Osteocyte (in vitro differentiated cells): ENCODE measurements around the gene PLAC8L1. TPM values are rescaled to one million over a fixed set of nuclear protein-coding genes. Genes with fewer than 3 reads are reported as not detected.
"Not testable (repeated sequence)": the region's sequence is repeated elsewhere in the genome, so short reads cannot be mapped to it uniquely, and the experiment has no call there.

ENCODE experiments used
- DNase-seq: peaks from one replicate; pipeline ENCODE4 v3.0.0; 2021; ENCODE audit warnings: mixed read lengths; ENCODE audit not compliant: unreplicated experiment; ENCODE audit errors: extremely low spot score
- H3K27ac Mint-ChIP-seq: one replicate; pipeline ENCODE4 v1.8.0; 2021; ENCODE audit warnings: mild to moderate bottlenecking, mixed read lengths; ENCODE audit not compliant: unreplicated experiment
- H3K27me3 Mint-ChIP-seq: one replicate; pipeline ENCODE4 v1.8.0; 2021; ENCODE audit warnings: mixed read lengths; ENCODE audit not compliant: unreplicated experiment
- H3K36me3 Mint-ChIP-seq: one replicate; pipeline ENCODE4 v1.8.0; 2021; ENCODE audit warnings: mixed read lengths; ENCODE audit not compliant: unreplicated experiment
- H3K4me1 Mint-ChIP-seq: one replicate; pipeline ENCODE4 v1.8.0; 2021; ENCODE audit warnings: mixed read lengths; ENCODE audit not compliant: unreplicated experiment
- H3K4me3 Mint-ChIP-seq: one replicate; pipeline ENCODE4 v1.8.0; 2021; ENCODE audit warnings: mild to moderate bottlenecking, moderate library complexity, mixed read lengths; ENCODE audit not compliant: unreplicated experiment
- H3K9me3 Mint-ChIP-seq: one replicate; pipeline ENCODE4 v1.8.0; 2021; ENCODE audit warnings: mixed read lengths; ENCODE audit not compliant: unreplicated experiment
- total RNA-seq: library from RNA; stranded (reverse); gene quantifications from 2 replicates; pipeline ENCODE4 v1.2.1, GENCODE V29; 2021
- TF ChIP-seq, protein P1 (sequence below): fragments of 200-600 bp; sonication (generic); IDR thresholded peaks from 2 replicates; pipeline ENCODE4 v1.5.0; 2021; ENCODE audit warnings: antibody characterized with exemption, mild to moderate bottlenecking, moderate library complexity

PLAC8L1 gene
- total RNA-seq, 1 donor from 2014 or later, result 2.1 TPM

DNA sequence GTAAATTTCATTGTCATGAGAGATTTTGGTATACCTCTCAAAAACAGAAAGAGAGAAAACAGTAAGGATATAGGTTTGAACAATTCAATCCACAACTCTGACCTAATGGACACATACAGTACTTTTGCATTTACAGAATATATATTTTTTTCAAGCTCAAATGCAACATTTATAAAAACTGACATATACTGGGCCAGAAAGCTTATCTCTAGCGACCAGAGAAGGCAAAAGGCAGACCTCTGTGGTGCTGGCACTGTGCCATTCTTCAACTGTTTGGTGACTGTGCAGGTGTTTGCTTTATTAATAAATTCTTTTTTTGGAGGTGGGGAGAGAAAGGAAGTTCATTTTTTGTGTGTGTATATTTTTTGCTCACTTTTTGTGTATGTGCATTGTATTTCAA is 6.0 kb upstream of the PLAC8L1 start:
- TF ChIP-seq, protein P1, sequence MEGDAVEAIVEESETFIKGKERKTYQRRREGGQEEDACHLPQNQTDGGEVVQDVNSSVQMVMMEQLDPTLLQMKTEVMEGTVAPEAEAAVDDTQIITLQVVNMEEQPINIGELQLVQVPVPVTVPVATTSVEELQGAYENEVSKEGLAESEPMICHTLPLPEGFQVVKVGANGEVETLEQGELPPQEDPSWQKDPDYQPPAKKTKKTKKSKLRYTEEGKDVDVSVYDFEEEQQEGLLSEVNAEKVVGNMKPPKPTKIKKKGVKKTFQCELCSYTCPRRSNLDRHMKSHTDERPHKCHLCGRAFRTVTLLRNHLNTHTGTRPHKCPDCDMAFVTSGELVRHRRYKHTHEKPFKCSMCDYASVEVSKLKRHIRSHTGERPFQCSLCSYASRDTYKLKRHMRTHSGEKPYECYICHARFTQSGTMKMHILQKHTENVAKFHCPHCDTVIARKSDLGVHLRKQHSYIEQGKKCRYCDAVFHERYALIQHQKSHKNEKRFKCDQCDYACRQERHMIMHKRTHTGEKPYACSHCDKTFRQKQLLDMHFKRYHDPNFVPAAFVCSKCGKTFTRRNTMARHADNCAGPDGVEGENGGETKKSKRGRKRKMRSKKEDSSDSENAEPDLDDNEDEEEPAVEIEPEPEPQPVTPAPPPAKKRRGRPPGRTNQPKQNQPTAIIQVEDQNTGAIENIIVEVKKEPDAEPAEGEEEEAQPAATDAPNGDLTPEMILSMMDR, result no peak
- Mint-ChIP-seq H3K27me3 (no peaks in the 10 kb centered on the region), H3K9me3 (no peaks in the 10 kb centered on the region), H3K4me1 (peaks cover 5% of the 10 kb centered on the region), H3K36me3 (peaks cover 18% of the 10 kb centered on the region), H3K4me3 (no peak overlapping the region), H3K27ac (no peak overlapping the region)
- DNase-seq, result no peak

DNA sequence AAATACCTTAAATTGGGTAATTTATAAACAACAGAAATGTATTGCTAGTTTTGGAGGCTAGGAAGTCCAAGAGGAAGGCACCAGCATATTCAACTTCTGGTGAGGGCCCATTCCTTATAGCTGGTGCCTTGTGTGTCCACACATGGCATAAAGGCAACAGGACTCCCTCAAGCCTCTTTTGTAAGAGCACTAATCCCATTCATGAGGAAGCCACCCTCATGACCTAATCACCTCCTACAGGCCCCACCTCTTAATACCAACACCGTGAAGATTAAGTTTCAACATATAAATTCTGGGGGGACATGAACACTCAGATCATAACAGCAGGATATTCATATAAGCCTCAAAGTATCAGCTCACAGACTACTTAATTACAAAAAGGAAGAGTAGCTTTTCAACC is 4.0 kb upstream of the PLAC8L1 start:
- peaks cover 5% of the 10 kb centered on the region for H3K4me1 Mint-ChIP-seq
- peaks cover 18% of the 10 kb centered on the region for H3K36me3 Mint-ChIP-seq
- no peak overlapping the region for H3K4me3 Mint-ChIP-seq
- no peak for DNase-seq
- no peaks in the 10 kb centered on the region for H3K27me3 Mint-ChIP-seq
- TF ChIP-seq, protein P1, result no peak
- no peak overlapping the region for H3K27ac Mint-ChIP-seq
- H3K9me3 Mint-ChIP-seq, result no peaks in the 10 kb centered on the region

DNA sequence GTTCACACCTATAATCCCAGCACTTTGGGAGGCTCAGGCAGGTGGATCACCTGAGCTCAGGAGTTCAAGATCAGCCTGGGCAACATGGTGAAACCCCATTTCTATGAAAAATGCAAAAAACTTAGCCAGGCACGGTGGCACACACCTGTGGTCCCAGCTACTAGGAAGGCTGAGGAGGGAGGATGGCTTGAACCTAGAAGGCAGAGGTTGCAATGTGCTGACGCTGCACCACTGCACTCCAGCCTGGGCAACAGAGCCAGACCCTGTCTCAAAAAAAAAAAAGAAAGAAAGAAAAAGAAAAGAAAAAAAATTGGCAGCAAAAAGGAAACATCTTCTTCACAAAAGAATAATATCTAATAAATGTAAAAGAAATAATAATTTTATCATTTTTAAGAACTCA is 3.5 kb upstream of the PLAC8L1 start:
- not testable (repeated sequence) for H3K27ac Mint-ChIP-seq, H3K9me3 Mint-ChIP-seq, H3K27me3 Mint-ChIP-seq, DNase-seq, H3K4me1 Mint-ChIP-seq, H3K4me3 Mint-ChIP-seq
- H3K36me3 Mint-ChIP-seq, result peaks cover 18% of the 10 kb centered on the region

GRCh38 chr5:146107901-146108300 is 2.5 kb upstream of the PLAC8L1 start:
- Mint-ChIP-seq H3K4me3 (no peak overlapping the region), H3K9me3 (no peaks in the 10 kb centered on the region), H3K27me3 (no peaks in the 10 kb centered on the region), H3K27ac (no peak overlapping the region), H3K4me1 (peaks cover 5% of the 10 kb centered on the region), H3K36me3 (peaks cover 18% of the 10 kb centered on the region)
- no peak for DNase-seq
- TF ChIP-seq, protein P1, result no peak

DNA sequence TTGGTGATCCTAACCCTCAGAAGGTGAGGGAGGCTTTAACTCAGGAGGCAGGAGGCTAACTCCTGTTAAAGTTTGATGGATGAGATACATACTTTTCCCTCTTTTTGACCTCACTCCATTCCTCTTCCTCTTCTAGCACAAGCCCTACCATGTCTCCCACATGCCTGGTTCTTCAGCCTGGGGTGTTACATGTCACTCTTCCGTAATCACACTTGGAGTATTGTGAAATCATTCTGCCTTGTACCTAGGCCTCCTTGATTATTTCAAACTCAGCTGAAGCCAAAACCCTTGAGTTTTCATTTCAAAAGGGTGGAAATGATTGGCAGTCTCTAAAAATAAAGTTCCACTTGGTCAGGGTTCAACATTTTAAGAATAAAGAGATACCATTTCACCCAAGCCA is 1.8 kb downstream of the PLAC8L1 start:
- no peak for DNase-seq
- Mint-ChIP-seq H3K4me3 (no peak overlapping the region), H3K9me3 (no peaks in the 10 kb centered on the region), H3K27me3 (no peaks in the 10 kb centered on the region), H3K36me3 (peaks cover 13% of the 10 kb centered on the region), H3K4me1 (peaks cover 5% of the 10 kb centered on the region), H3K27ac (no peak overlapping the region)
- TF ChIP-seq, protein P1, result no peak

DNA sequence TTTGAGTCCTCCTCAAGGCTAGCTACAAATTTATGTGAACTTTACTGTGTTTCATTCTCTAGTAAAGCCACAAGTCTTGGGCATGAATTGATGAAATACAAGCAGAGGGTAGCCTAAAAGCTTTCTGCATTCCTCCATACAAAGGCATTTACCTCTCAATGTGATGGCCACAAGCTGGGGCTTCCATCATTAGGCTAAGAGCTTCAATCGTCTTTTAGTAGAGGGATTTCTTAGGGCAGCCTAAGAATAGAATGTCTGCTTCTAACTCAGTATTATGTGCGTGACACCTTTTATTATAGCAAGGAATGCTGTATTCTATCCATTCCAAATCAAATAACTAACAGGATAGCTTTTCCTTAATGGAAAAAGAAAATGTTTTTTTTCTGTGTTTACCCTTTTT is 3.7 kb downstream of the PLAC8L1 start:
- H3K36me3 Mint-ChIP-seq, result peaks cover 13% of the 10 kb centered on the region
- no peak overlapping the region for H3K27ac Mint-ChIP-seq
- TF ChIP-seq, protein P1, result no peak
- H3K4me3 Mint-ChIP-seq, result no peak overlapping the region
- H3K9me3 Mint-ChIP-seq, result no peaks in the 10 kb centered on the region
- H3K27me3 Mint-ChIP-seq, result no peaks in the 10 kb centered on the region
- no peak for DNase-seq
- no peaks in the 10 kb centered on the region for H3K4me1 Mint-ChIP-seq
